Endothelial cell of umbilical vein (primary cell): Measurements from ENCODE around the gene RELT. TPM values are rescaled to one million over a fixed set of nuclear protein-coding genes. Genes with fewer than 3 reads are reported as not detected.

Experiments
- BruUV-seq: library from RNA; stranded (reverse); fragments of 400-500 nt; replicated peaks from 2 replicates; lab custom pipeline; 2021; lab: Mats Ljungman, UMichigan
- CTCF ChIA-PET: fragments of 300-600, 350-600 bp; sonication (Branson Sonifier 250); formaldehyde crosslinking; loops from one replicate; lab custom pipeline; 2021; ENCODE audit warnings: antibody characterized with exemption, inconsistent platforms; lab: Charles Lee
- POLR2A ChIA-PET: fragments of 300-600, 350-600 bp; sonication (Branson Sonifier 250); formaldehyde crosslinking; loops from one replicate; lab custom pipeline; 2021; ENCODE audit warnings: antibody characterized with exemption, inconsistent platforms; lab: Charles Lee
- DNase-seq: peaks from one replicate; pipeline ENCODE4 v3.0.0-alpha.2; 2011; ENCODE audit warnings: low read depth, low spot score
- FAIRE-seq: peaks from 2 replicates; lab custom pipeline; 2011; peaks lifted over from hg19 to GRCh38; lab: Jason Lieb, UNC
- H2AFZ ChIP-seq: 2 replicates; pipeline ENCODE4 v1.6.0; 2012; ENCODE audit warnings: low read depth, low read length, control low read depth, inconsistent platforms
- H3K27ac ChIP-seq: 2 replicates; pipeline ENCODE4 v1.5.1; 2011; ENCODE audit warnings: low read depth, mild to moderate bottlenecking, control low read depth, low read length, moderate library complexity; ENCODE audit not compliant: insufficient read depth
- H3K27me3 ChIP-seq, 2 experiments: 2 replicates each; pipeline versions ENCODE4 v1.6.0 to v1.6.1; 2011; ENCODE audit warnings: low read length in 2 of 2, mixed read lengths in 1 of 2; ENCODE audit not compliant: control insufficient read depth in 2 of 2, insufficient read depth in 2 of 2
- H3K36me3 ChIP-seq, 2 experiments: 2 replicates in 1 of 2; 3 replicates in 1 of 2; pipeline ENCODE4 v1.5.1; 2011; ENCODE audit warnings: low read length in 2 of 2, mild to moderate bottlenecking in 1 of 2, moderate library complexity in 1 of 2; ENCODE audit not compliant: control insufficient read depth in 2 of 2, insufficient read depth in 2 of 2; ENCODE audit errors: extremely low read depth in 1 of 2
- H3K4me1 ChIP-seq: 3 replicates; pipeline ENCODE4 v1.5.1; 2011; ENCODE audit warnings: mild to moderate bottlenecking, low read length; ENCODE audit not compliant: control insufficient read depth, insufficient read depth; ENCODE audit errors: extremely low read depth
- H3K4me2 ChIP-seq: 2 replicates; pipeline ENCODE4 v1.6.1; 2011; ENCODE audit warnings: low read length, control low read depth, mixed read lengths; ENCODE audit not compliant: insufficient read depth
- H3K4me3 ChIP-seq, 3 experiments: fragments of 200-600 bp in 1 of 3; sonication (generic), shearing (Covaris generic) in 1 of 3; replicated peaks in 1 of 3; 2 replicates each; pipeline ENCODE4 v1.5.1; 2011 to 2016; ENCODE audit warnings: control low read depth in 3 of 3, low read length in 3 of 3, mild to moderate bottlenecking in 2 of 3, inconsistent platforms in 1 of 3, low read depth in 1 of 3, moderate library complexity in 1 of 3; ENCODE audit not compliant: insufficient read depth in 1 of 3
- H3K79me2 ChIP-seq: 2 replicates; pipeline ENCODE4 v1.6.0; 2012; ENCODE audit warnings: low read length, inconsistent platforms; ENCODE audit not compliant: control insufficient read depth, insufficient read depth
- H3K9ac ChIP-seq: replicated peaks from 2 replicates; pipeline ENCODE3; 2011; ENCODE audit warnings: low read length, control low read depth; ENCODE audit not compliant: insufficient read depth; ENCODE audit errors: extremely low read depth
- H3K9me1 ChIP-seq: replicated peaks from 3 replicates; pipeline ENCODE4 v1.6.0; 2011; ENCODE audit warnings: mild to moderate bottlenecking, low read length; ENCODE audit not compliant: control insufficient read depth, insufficient read depth; ENCODE audit errors: extremely low read depth
- H3K9me3 ChIP-seq: replicated peaks from 2 replicates; pipeline ENCODE4 v1.5.1; 2012; ENCODE audit warnings: low read length, inconsistent platforms; ENCODE audit not compliant: control insufficient read depth, insufficient read depth
- H4K20me1 ChIP-seq: replicated peaks from 2 replicates; pipeline ENCODE3; 2011; ENCODE audit warnings: mild to moderate bottlenecking, low read length; ENCODE audit not compliant: control insufficient read depth, insufficient read depth; ENCODE audit errors: extremely low read depth
- CTCF ChIP-seq, 2 donors: IDR thresholded peaks; 1 replicate in 1 of 2; 2 replicates in 1 of 2; pipeline ENCODE4 v1.5.1; 2011; ENCODE audit warnings: low read length in 2 of 2, mild to moderate bottlenecking in 2 of 2, moderate library complexity in 2 of 2, control low read depth in 1 of 2, inconsistent platforms in 1 of 2, low read depth in 1 of 2; ENCODE audit not compliant: insufficient read depth in 1 of 2; ENCODE audit errors: extremely low read depth in 1 of 2
- EZH2 ChIP-seq: IDR thresholded peaks from 2 replicates; pipeline ENCODE4 v1.6.1; 2012; ENCODE audit warnings: borderline replicate concordance, low read depth, mild to moderate bottlenecking, moderate library complexity, low read length, inconsistent platforms; ENCODE audit not compliant: severe bottlenecking
- FOS ChIP-seq: IDR thresholded peaks from 2 replicates; pipeline ENCODE4 v1.6.1; 2011; ENCODE audit warnings: mild to moderate bottlenecking, low read length, moderate library complexity, borderline replicate concordance; ENCODE audit not compliant: insufficient read depth
- GATA2 ChIP-seq: IDR thresholded peaks from 2 replicates; pipeline ENCODE4 v1.7.0; 2011; ENCODE audit warnings: low read depth, mild to moderate bottlenecking, moderate library complexity, mixed read lengths, low read length; ENCODE audit not compliant: insufficient read length, insufficient read depth
- JUN ChIP-seq: IDR thresholded peaks from 2 replicates; pipeline ENCODE4 v1.6.1; 2011; ENCODE audit warnings: borderline replicate concordance, low read depth; ENCODE audit not compliant: insufficient read length, insufficient read depth
- MYC ChIP-seq: IDR thresholded peaks from one replicate; pipeline ENCODE4 v1.6.1; 2011; ENCODE audit warnings: mild to moderate bottlenecking, low read depth, low read length
- POLR2A ChIP-seq: IDR thresholded peaks from 2 replicates; pipeline ENCODE4 v1.6.1; 2012; ENCODE audit warnings: low read depth, mild to moderate bottlenecking, control low read depth, low read length
- POLR2AphosphoS5 ChIP-seq: IDR thresholded peaks from 2 replicates; pipeline ENCODE4 v1.6.1; 2012; ENCODE audit warnings: low read depth, mild to moderate bottlenecking, control low read depth, low read length, moderate library complexity; ENCODE audit not compliant: insufficient read depth
- dilution Hi-C: fragments of 300-500 bp; cut with MboI; formaldehyde crosslinking; loops from one replicate; pipeline ENCODE4 v1.15.0; 2019; ENCODE audit warnings: low sequenced_read_pairs; ENCODE audit not compliant: extremely low pct_ligation_motif_present
- intact Hi-C: fragments of 100-400 bp; cut with micrococcal nuclease; formaldehyde crosslinking; loops from one replicate; pipeline ENCODE4 v1.10.0; 2022
- polyA plus RNA-seq, 4 experiments: library from polyadenylated mRNA; depleted of rRNA in 3 of 4; stranded (reverse) in 3 of 4; unstranded in 1 of 4; fragments of >200 nt; gene quantifications; 2 replicates each; pipeline versions ENCODE4 v1.2.1 to v1.2.3, GENCODE V29; 2011 to 2012; ENCODE audit warnings: missing spikeins in 1 of 4
- total RNA-seq: library from RNA; stranded (reverse); gene quantifications from 2 replicates; pipeline ENCODE4 v1.2.3, GENCODE V29; 2021
- TF ChIP-seq, protein P1 (sequence below): IDR thresholded peaks from 2 replicates; pipeline ENCODE4 v1.6.1; 2011; ENCODE audit not compliant: insufficient read depth, insufficient read length

Gene RELT
- total and polyA plus RNA-seq, 2 donors (not counting 3 experiments of a cell fraction or from before 2014, with no cell fraction given), result 6.7 to 13.1 TPM

DNA sequence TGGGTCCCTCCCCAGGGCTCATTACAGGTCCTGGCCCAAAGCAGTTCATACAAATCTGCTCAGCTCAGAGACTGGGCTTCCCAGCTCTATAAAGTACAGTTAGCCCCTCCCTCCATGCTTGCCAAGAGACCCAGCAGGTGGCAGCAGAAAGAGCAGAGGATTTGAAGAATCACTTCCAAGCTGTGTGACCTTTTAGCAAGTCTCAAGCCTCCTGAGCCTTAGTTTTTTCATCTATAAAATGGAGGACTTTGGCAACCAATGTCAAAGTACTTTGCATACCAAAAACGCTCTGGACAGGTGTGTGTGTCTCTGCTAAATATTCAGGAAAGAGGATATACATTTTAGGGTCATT is 26.6 kb downstream of the RELT start:
- no peaks in the 10 kb centered on the region for H3K79me2 ChIP-seq
- dilution Hi-C loops, result no loop called here
- H3K27ac ChIP-seq, result no peak overlapping the region
- ChIA-PET CTCF (interaction anchor here (0.7 to 6.4 kb wide), 9 partner anchors 9 to 528 kb away, joined by 3 to 89 read pairs (median 6); no protein-coding TSS in a partner anchor), POLR2A (no interaction called here)
- H3K4me2 ChIP-seq, result no peak overlapping the region
- TF ChIP-seq CTCF (IDR thresholded peaks at IDR 0.05; ENCODE audit: extremely low read depth in 1 of 2, insufficient read depth in 1 of 2, low read depth in 1 of 2, low read length in 2 of 2), result peak; percentile 7 to 28
- TF ChIP-seq EZH2, result no peak
- intact Hi-C loops, result loop anchor here (5.0 to 10.0 kb wide), 2 partner anchors 222 to 529 kb away; no protein-coding TSS in a partner anchor
- no TSS peak for BruUV-seq
- H3K9ac ChIP-seq, result no peak overlapping the region
- H3K9me1 ChIP-seq, result no peaks in the 10 kb centered on the region
- H3K4me1 ChIP-seq, result peaks cover 7% of the 10 kb centered on the region
- no peak overlapping the region for H3K4me3 ChIP-seq
- no peak overlapping the region for H2AFZ ChIP-seq
- H3K27me3 ChIP-seq, result no peaks in the 10 kb centered on the region
- H3K36me3 ChIP-seq, result peaks cover 2 to 7% of the 10 kb centered on the region in 2 experiments
- no peaks in the 10 kb centered on the region for H4K20me1 ChIP-seq
- DNase-seq, result peak; percentile 25
- no peaks in the 10 kb centered on the region for H3K9me3 ChIP-seq
- FAIRE-seq, result no peak

DNA sequence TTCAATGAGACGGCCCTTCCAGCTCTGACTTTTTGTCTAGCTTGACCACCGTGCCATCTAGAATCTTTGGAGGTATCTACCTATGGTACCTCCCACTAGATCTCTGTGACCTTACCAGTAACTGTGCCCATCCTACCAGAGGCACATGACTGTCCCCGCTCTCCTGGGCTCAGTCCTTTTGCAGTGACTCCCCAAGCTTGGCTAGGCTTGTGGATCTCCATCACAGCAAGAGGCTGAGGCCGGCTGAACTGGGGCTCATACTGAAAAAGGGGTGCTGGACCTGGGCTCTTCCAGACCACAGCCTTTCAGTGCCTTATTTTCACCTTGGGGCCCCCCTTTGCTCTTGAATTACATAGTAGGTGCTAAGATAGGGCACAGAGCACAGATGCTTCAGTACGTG is 27.3 kb downstream of the RELT start:
- no peak for DNase-seq
- H4K20me1 ChIP-seq, result no peaks in the 10 kb centered on the region
- no peaks in the 10 kb centered on the region for H3K9me1 ChIP-seq
- no peaks in the 10 kb centered on the region for H3K27me3 ChIP-seq
- no peaks in the 10 kb centered on the region for H3K79me2 ChIP-seq
- TF ChIP-seq GATA2, result no peak
- TF ChIP-seq CTCF (IDR thresholded peaks at IDR 0.05; ENCODE audit: extremely low read depth in 1 of 2, insufficient read depth in 1 of 2, low read depth in 1 of 2, low read length in 2 of 2), result no peak
- TF ChIP-seq FOS, result no peak
- no peak for TF ChIP-seq EZH2
- TF ChIP-seq POLR2AphosphoS5, result no peak
- TF ChIP-seq, protein P1, sequence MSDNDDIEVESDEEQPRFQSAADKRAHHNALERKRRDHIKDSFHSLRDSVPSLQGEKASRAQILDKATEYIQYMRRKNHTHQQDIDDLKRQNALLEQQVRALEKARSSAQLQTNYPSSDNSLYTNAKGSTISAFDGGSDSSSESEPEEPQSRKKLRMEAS, result no peak
- no peak for TF ChIP-seq MYC
- TF ChIP-seq JUN, result no peak
- no peak for TF ChIP-seq POLR2A
- H3K4me2 ChIP-seq, result no peak overlapping the region
- FAIRE-seq, result no peak
- no peaks in the 10 kb centered on the region for H3K9me3 ChIP-seq
- peaks cover 7% of the 10 kb centered on the region for H3K4me1 ChIP-seq
- no peak overlapping the region for H3K27ac ChIP-seq
- no TSS peak for BruUV-seq
- POLR2A ChIA-PET, result no interaction called here
- dilution Hi-C loops, result no loop called here
- H3K36me3 ChIP-seq, result peaks cover 2 to 4% of the 10 kb centered on the region in 2 experiments
- no peak overlapping the region for H3K4me3 ChIP-seq
- CTCF ChIA-PET, result interaction anchor here (0.7 to 6.4 kb wide), 7 partner anchors 10 to 527 kb away, joined by 4 to 89 read pairs (median 8); no protein-coding TSS in a partner anchor
- no peak overlapping the region for H2AFZ ChIP-seq
- intact Hi-C loops, result loop anchor here (5.0 to 10.0 kb wide), 2 partner anchors 221 to 529 kb away; no protein-coding TSS in a partner anchor
- no peak overlapping the region for H3K9ac ChIP-seq
